Astrocyte (in vitro differentiated cells and primary cell): ENCODE data around the gene PDZD2.

Experiments
- EZH2 ChIP-seq: IDR thresholded peaks from 2 replicates; pipeline ENCODE4 v1.6.1; 2012; ENCODE audit warnings: mild to moderate bottlenecking, low read length, inconsistent platforms; ENCODE audit not compliant: insufficient read depth
- TF ChIP-seq, protein P1 (sequence below): IDR thresholded peaks from 2 replicates; pipeline ENCODE4 v1.5.1; 2011; ENCODE audit warnings: low read depth, mild to moderate bottlenecking, inconsistent platforms, low read length, moderate library complexity; ENCODE audit not compliant: insufficient read depth

DNA sequence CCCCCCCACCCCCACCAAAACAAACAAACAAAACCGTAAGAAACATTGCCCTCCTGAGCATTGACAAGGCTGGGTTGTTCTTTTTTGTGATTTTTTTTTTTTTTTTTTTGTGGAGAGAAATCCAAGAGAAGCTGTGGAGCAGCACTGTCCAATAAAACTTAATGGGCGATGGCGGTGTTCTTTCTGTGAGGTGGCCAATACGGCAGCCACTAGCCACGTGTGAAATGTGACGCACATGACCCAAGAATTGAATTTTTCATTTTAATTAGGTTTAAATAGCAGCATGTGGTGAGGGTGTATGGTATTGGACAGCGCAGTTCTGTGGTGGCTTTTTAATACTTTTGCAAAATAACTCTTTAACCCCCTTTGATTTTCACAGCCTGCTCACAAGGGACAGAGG is 251.1 kb downstream of the PDZD2 start:
- no peak for TF ChIP-seq EZH2
- TF ChIP-seq, protein P1, sequence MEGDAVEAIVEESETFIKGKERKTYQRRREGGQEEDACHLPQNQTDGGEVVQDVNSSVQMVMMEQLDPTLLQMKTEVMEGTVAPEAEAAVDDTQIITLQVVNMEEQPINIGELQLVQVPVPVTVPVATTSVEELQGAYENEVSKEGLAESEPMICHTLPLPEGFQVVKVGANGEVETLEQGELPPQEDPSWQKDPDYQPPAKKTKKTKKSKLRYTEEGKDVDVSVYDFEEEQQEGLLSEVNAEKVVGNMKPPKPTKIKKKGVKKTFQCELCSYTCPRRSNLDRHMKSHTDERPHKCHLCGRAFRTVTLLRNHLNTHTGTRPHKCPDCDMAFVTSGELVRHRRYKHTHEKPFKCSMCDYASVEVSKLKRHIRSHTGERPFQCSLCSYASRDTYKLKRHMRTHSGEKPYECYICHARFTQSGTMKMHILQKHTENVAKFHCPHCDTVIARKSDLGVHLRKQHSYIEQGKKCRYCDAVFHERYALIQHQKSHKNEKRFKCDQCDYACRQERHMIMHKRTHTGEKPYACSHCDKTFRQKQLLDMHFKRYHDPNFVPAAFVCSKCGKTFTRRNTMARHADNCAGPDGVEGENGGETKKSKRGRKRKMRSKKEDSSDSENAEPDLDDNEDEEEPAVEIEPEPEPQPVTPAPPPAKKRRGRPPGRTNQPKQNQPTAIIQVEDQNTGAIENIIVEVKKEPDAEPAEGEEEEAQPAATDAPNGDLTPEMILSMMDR = no peak
